ENCODE measurements around the gene OR10J5. TPM values are rescaled to one million over a fixed set of nuclear protein-coding genes. Genes with fewer than 3 reads are reported as not detected.

The OR10J5 gene
- not detected for total RNA-seq (2021; ENCODE audit: unreplicated experiment)
- polyA plus RNA-seq (2012; ENCODE audit: insufficient read length): not detected
- Bru-seq, nascent RNA: not detected
- BruChase-seq, experiment 1, labeled RNA remaining after a 2-hour chase: not detected
- BruChase-seq, experiment 2, labeled RNA remaining after a 6-hour chase: not detected
- long read RNA-seq: 0 reads

DNA sequence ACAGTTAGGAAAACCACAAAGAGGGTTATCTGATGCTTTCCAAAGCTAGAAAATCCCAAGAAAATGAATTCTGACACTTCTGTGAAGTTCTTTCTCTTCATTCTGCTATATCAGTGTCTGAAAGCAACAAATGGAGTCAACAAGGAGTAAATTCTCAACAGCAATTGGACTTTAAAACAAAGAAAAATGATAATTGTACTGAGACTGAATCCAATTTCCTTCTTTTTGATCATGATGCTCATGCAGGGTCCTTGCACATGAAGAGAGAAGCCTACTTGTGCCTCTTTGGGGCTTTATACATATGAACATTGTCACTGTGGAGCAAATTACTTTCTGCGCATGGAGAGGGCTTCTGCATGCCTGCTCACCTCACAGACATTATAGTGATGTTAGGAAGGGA lies at the start of gene OR10J5:
Gene OR10J5 (minus strand): TSS at position 101 of the 400 bp plus-strand sequence. CDS start 0 bp downstream, at position 101.
- BruUV-seq (replicated peaks): no TSS peak
- POLR2A ChIA-PET: no interaction called here
- no peaks in the 10 kb centered on the region for H3K4me1 ChIP-seq (ENCODE audit: control insufficient read depth, insufficient read depth, low read length)
- intact Hi-C loops (cut with micrococcal nuclease; ENCODE audit: unreplicated experiment) (no loop called here), in situ Hi-C loops (cut with HindIII; ENCODE audit: low pct_unique_long_range_greater_than_20kb, low sequenced_read_pairs) (no loop called here)
- DNase-seq (ENCODE audit: low read depth, low spot score): no peak
- TF ChIP-seq REST (IDR thresholded peaks at IDR 0.05; ENCODE audit: insufficient read depth in 1 of 2, low read depth in 2 of 2, low read length in 1 of 2) (no peak), TCF7L2 (IDR thresholded peaks at IDR 0.05; ENCODE audit: low read depth, low read length) (no peak), POLR2AphosphoS5 (IDR thresholded peaks at IDR 0.05; ENCODE audit: low read depth, low read length) (no peak), SIN3A (IDR thresholded peaks at IDR 0.05; ENCODE audit: borderline replicate concordance, insufficient read depth, low read depth, low read length) (no peak)
- TF ChIP-seq, protein P1, sequence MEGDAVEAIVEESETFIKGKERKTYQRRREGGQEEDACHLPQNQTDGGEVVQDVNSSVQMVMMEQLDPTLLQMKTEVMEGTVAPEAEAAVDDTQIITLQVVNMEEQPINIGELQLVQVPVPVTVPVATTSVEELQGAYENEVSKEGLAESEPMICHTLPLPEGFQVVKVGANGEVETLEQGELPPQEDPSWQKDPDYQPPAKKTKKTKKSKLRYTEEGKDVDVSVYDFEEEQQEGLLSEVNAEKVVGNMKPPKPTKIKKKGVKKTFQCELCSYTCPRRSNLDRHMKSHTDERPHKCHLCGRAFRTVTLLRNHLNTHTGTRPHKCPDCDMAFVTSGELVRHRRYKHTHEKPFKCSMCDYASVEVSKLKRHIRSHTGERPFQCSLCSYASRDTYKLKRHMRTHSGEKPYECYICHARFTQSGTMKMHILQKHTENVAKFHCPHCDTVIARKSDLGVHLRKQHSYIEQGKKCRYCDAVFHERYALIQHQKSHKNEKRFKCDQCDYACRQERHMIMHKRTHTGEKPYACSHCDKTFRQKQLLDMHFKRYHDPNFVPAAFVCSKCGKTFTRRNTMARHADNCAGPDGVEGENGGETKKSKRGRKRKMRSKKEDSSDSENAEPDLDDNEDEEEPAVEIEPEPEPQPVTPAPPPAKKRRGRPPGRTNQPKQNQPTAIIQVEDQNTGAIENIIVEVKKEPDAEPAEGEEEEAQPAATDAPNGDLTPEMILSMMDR (IDR thresholded peaks at IDR 0.05): no peak
- no peaks in the 10 kb centered on the region for H3K36me3 ChIP-seq (ENCODE audit: control insufficient read depth, insufficient read depth, low read length)
- no peaks in the 10 kb centered on the region for H3K27me3 ChIP-seq (ENCODE audit: control insufficient read depth, insufficient read depth, low read length)
- no peak within 1 kb of the TSS for H3K4me3 ChIP-seq (ENCODE audit: low read depth in 2 of 2, low read length in 2 of 2)
- H3K27ac ChIP-seq (ENCODE audit: low read length): no peak within 1 kb of the TSS
- CTCF ChIA-PET: no interaction called here
- no peak for ATAC-seq
- no peaks in the 10 kb centered on the region for H3K9me3 ChIP-seq (ENCODE audit: control insufficient read depth, insufficient read depth, low read depth, low read length)

GRCh38 chr1:159584536-159584935 lies 48.7 kb upstream of the OR10J5 start:
- POLR2A ChIA-PET: no interaction called here
- CTCF ChIA-PET: no interaction called here
- in situ Hi-C loops (cut with HindIII; ENCODE audit: low pct_unique_long_range_greater_than_20kb, low sequenced_read_pairs): no loop called here

More at GRCh38 chr1:159584536-159584935, 48.7 kb upstream of the OR10J5 start:
- no TSS peak for BruUV-seq (replicated peaks)
- H3K36me3 ChIP-seq (ENCODE audit: control insufficient read depth, insufficient read depth, low read length): no peaks in the 10 kb centered on the region
- DNase-seq (ENCODE audit: low read depth, low spot score): no peak
- H3K4me1 ChIP-seq (ENCODE audit: control insufficient read depth, insufficient read depth, low read length): no peaks in the 10 kb centered on the region
- ATAC-seq: no peak
- no peaks in the 10 kb centered on the region for H3K27me3 ChIP-seq (ENCODE audit: control insufficient read depth, insufficient read depth, low read length)
- TF ChIP-seq REST (IDR thresholded peaks at IDR 0.05; ENCODE audit: insufficient read depth in 1 of 2, low read depth in 2 of 2, low read length in 1 of 2): no peak
- TF ChIP-seq, protein P1 (IDR thresholded peaks at IDR 0.05): no peak
- TF ChIP-seq TCF7L2 (IDR thresholded peaks at IDR 0.05; ENCODE audit: low read depth, low read length): no peak
- TF ChIP-seq SIN3A (IDR thresholded peaks at IDR 0.05; ENCODE audit: borderline replicate concordance, insufficient read depth, low read depth, low read length): no peak
- no peak for TF ChIP-seq POLR2AphosphoS5 (IDR thresholded peaks at IDR 0.05; ENCODE audit: low read depth, low read length)
- H3K4me3 ChIP-seq (ENCODE audit: low read depth in 2 of 2, low read length in 2 of 2): no peak overlapping the region
- intact Hi-C loops (cut with micrococcal nuclease; ENCODE audit: unreplicated experiment): no loop called here
- no peaks in the 10 kb centered on the region for H3K9me3 ChIP-seq (ENCODE audit: control insufficient read depth, insufficient read depth, low read depth, low read length)
- H3K27ac ChIP-seq (ENCODE audit: low read length): no peak overlapping the region
